IPS DF 6.9 (cell line): ENCODE results near the gene ITGB3.
"Not testable (repeated sequence)": the region's sequence is repeated elsewhere in the genome, so short reads cannot be mapped to it uniquely, and the experiment has no call there.

Source experiments
- DNase-seq: peaks from one replicate; pipeline ENCODE4 v3.0.0-alpha.2; 2013; ENCODE audit warnings: low read depth, low spot score
- H3K27ac ChIP-seq: one replicate; pipeline ENCODE4 v1.5.1; 2013; ENCODE audit warnings: low read length, control low read depth
- H3K27me3 ChIP-seq: 2 replicates; pipeline ENCODE4 v1.6.1; 2013; ENCODE audit warnings: mild to moderate bottlenecking, low read length; ENCODE audit not compliant: control insufficient read depth, insufficient read depth
- H3K36me3 ChIP-seq: 2 replicates; pipeline ENCODE4 v1.6.1; 2013; ENCODE audit warnings: low read length; ENCODE audit not compliant: control insufficient read depth, insufficient read depth
- H3K4me1 ChIP-seq: 2 replicates; pipeline ENCODE4 v1.6.1; 2013; ENCODE audit warnings: low read length; ENCODE audit not compliant: control insufficient read depth, insufficient read depth
- H3K4me3 ChIP-seq: 2 replicates; pipeline ENCODE4 v1.5.1; 2013; ENCODE audit warnings: mild to moderate bottlenecking, low read length
- H3K9me3 ChIP-seq: 2 replicates; pipeline ENCODE4 v1.6.1; 2013; ENCODE audit warnings: low read length, inconsistent platforms; ENCODE audit not compliant: control insufficient read depth, insufficient read depth
- WGBS: extraction: QIAGEN DNeasy Blood & Tissue Kit; methylation state at CpG from one replicate; pipeline ENCODE4 v1.1.7; 2013; ENCODE audit warnings: mixed read lengths, missing lambda C conversion rate; ENCODE audit not compliant: insufficient read length, insufficient coverage; 5-methylcytosine and 5-hydroxymethylcytosine counted together

The ITGB3 gene

DNA sequence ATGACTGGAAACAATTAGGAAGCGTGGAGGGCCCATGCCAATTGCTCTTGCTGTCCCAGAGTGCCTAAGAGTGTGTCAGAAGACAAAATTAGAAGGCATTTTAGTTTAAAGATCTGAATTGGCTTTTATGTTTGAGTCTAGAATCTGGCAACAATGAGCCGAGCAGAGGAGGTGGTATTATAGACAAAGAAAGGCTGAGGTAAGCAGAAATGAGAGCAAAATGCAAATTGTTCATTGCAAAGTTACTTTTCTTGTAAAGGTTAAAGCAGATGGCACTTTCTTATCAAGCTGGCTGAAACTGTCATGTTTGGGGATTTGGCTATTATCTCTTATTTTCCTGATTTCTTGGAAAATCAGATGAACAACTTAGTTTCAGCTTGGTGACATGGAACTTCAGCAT is 41.2 kb upstream of the ITGB3 start:
- WGBS: no CpG with 5 or more reads among the region's 2 CpGs
- H3K36me3 ChIP-seq: no peaks in the 10 kb centered on the region
- no peaks in the 10 kb centered on the region for H3K9me3 ChIP-seq
- H3K27ac ChIP-seq: no peak overlapping the region
- DNase-seq: no peak
- H3K4me3 ChIP-seq: no peak overlapping the region
- H3K27me3 ChIP-seq: no peaks in the 10 kb centered on the region
- no peaks in the 10 kb centered on the region for H3K4me1 ChIP-seq

DNA sequence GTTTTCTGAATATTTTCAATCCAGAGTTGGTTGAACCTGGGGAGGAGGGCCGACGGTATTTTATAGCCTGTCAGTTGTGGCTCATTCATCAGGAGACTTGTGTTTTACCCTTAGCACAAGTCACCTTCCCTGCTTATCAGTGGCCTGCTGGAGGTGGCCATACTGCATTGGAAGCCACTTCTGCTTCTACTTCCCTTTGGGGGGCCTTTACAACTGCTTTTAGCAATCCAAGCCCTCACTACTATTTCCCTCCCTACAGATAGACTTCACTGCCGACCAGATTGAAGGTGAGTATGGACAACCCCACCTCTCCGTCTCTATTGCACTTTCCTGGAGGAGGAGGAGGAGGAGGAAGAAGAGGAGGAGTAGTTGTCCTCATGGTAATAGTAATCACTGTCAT is 40.1 kb upstream of the ITGB3 start:
- DNase-seq: no peak
- Histone ChIP-seq H3K4me1 (no peaks in the 10 kb centered on the region), H3K27ac (no peak overlapping the region), H3K4me3 (no peak overlapping the region), H3K36me3 (no peaks in the 10 kb centered on the region), H3K27me3 (no peaks in the 10 kb centered on the region), H3K9me3 (no peaks in the 10 kb centered on the region)
- WGBS: no CpG with 5 or more reads among the region's 4 CpGs

GRCh38 chr17:47214931-47215330 is 38.7 kb upstream of the ITGB3 start:
- Histone ChIP-seq H3K4me1 (no peaks in the 10 kb centered on the region), H3K27ac (no peak overlapping the region), H3K27me3 (no peaks in the 10 kb centered on the region), H3K36me3 (no peaks in the 10 kb centered on the region), H3K4me3 (no peak overlapping the region), H3K9me3 (no peaks in the 10 kb centered on the region)
- no peak for DNase-seq
- WGBS: no CpG with 5 or more reads among the region's 3 CpGs

DNA sequence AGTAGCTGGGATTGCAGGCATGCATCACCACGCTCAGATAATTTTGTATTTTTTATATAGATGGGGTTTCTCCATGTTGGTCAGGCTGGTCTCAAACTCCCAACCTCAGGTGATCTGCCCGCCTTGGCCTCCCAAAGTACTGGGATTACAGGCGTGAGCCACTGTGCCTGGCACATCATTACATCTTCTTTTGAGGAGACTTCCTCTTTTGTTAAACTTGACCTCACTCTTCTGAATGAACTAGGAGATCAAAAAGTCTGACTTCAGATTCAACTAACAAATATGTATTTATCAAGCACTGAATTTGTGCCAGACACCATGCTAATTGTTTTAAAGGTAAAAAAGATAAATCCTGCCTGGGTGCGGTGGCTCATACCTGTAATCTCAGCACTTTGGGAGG is 36.8 kb upstream of the ITGB3 start:
- WGBS: no CpG with 5 or more reads among the region's 4 CpGs
- DNase-seq, H3K27me3 ChIP-seq, H3K27ac ChIP-seq, H3K4me3 ChIP-seq, H3K9me3 ChIP-seq, H3K36me3 ChIP-seq, H3K4me1 ChIP-seq: not testable (repeated sequence)

GRCh38 chr17:47217279-47217678 is 36.3 kb upstream of the ITGB3 start:
- not testable (repeated sequence) for H3K27me3 ChIP-seq, H3K4me1 ChIP-seq, H3K27ac ChIP-seq, H3K4me3 ChIP-seq, H3K9me3 ChIP-seq, H3K36me3 ChIP-seq, DNase-seq
- no CpG with 5 or more reads among the region's 2 CpGs for WGBS

- Histone ChIP-seq H3K27me3 (no peaks in the 10 kb centered on the region), H3K9me3 (no peaks in the 10 kb centered on the region), H3K36me3 (no peaks in the 10 kb centered on the region), H3K4me3 (no peak overlapping the region), H3K27ac (no peak overlapping the region), H3K4me1 (peaks cover 2% of the 10 kb centered on the region; the same call in 1 of the 2 replicates)
- no peak for DNase-seq
- no CpG with 5 or more reads among the region's 6 CpGs for WGBS
These were observed 34.7 kb upstream of the ITGB3 start for GRCh38 chr17:47218896-47219430.

DNA sequence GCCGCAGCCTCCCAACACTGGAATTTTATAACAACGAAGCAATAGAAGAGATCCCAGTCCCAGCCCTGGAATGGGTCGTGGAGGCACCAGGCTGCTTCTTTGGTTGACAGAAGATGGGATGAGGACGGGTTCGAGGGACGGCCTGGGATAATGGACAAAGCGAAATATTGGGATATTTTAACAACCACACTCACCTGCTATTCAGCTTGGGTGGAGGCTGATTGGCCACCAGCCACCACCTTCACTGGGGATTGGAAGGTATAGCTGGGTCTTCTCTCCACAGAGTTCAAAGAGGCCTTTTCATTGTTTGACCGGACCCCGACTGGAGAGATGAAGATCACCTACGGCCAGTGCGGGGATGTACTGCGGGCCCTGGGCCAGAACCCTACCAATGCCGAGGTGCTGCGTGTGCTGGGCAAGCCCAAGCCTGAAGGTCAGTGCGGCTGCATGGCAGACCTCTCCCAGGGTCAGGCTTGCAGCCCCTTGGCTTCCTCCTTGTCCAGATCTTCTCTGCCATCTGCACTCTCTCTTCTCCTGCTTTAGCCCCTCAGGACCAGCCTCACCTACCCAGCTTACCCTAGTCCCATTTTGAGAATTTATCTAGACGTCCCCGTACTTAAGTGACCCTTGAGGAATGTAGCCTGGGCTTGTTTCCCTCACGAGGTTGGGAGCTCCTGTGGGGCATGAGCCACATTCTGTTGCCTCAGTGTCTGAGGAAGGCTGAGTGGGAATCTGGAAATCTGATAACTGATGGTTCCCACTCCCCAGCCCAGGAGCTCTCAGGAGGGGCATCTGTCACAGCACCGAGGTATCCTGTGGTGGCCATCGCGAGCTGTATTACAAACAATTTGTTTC is 33.8 kb upstream of the ITGB3 start:
- Histone ChIP-seq H3K27me3 (no peaks in the 10 kb centered on the region), H3K36me3 (no peaks in the 10 kb centered on the region), H3K27ac (no peak overlapping the region), H3K4me3 (no peak overlapping the region), H3K4me1 (peaks cover 2% of the 10 kb centered on the region; the same call in 1 of the 2 replicates), H3K9me3 (no peaks in the 10 kb centered on the region)
- no peak for DNase-seq
- no CpG with 5 or more reads among the region's 21 CpGs for WGBS

DNA sequence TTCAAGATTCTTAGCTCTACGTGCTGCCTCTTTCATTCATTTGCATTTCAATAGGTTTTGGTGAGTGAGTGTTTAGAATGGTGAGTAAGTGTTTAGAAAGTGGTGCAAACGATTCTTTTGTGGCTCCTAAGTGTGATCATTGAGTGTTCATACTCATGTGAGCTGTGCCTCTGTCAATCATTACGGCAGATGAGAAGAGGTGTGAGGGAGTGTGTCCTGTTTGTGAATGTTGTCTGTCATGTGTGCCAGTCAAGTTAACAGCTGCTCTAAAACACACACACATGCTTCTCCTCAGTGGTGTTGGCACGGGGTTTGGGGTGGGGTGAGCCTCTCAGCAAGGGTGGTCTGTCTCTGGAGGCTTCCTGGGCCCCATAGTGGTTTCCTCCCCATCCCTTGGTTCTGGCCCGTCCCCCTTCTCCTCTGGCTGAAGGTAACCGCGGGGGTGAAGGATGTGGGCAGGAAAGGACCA is 33.1 kb upstream of the ITGB3 start:
- WGBS: no CpG with 5 or more reads among the region's 7 CpGs
- DNase-seq: no peak
- Histone ChIP-seq H3K27ac (no peak overlapping the region), H3K36me3 (no peaks in the 10 kb centered on the region), H3K4me1 (peaks cover 2% of the 10 kb centered on the region; the same call in 1 of the 2 replicates), H3K9me3 (no peaks in the 10 kb centered on the region), H3K27me3 (no peaks in the 10 kb centered on the region), H3K4me3 (no peak overlapping the region)

GRCh38 chr17:47221154-47221553 is 32.5 kb upstream of the ITGB3 start:
- WGBS: no CpG with 5 or more reads among the region's 6 CpGs

DNA sequence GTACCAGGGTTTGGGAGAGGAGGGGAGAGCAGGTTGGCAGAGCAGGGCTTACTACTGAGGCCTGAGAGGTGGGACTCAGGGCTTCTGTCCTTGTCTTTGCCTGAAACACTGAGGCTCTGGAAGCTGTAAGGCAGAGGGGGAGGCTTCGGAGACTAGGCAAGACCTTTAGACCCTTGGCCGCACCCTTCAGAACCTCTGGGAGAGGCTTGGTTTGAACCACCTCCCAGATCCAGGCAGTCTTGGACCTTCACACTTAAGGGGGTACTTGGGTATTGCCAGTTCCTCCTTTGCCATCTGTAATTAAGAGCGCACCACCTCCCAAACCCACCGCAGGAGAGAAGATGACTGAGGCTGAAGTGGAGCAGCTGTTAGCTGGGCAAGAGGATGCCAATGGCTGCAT is 31.6 kb upstream of the ITGB3 start:
- no peaks in the 10 kb centered on the region for H3K36me3 ChIP-seq
- H3K27ac ChIP-seq: no peak overlapping the region
- no peaks in the 10 kb centered on the region for H3K9me3 ChIP-seq
- WGBS: no CpG with 5 or more reads among the region's 4 CpGs
- no peak for DNase-seq
- no peak overlapping the region for H3K4me3 ChIP-seq
- H3K4me1 ChIP-seq: peaks cover 2% of the 10 kb centered on the region; the same call in 1 of the 2 replicates
- no peaks in the 10 kb centered on the region for H3K27me3 ChIP-seq

More at GRCh38 chr17:47221154-47221553, 32.5 kb upstream of the ITGB3 start:
- no peak for DNase-seq
- Histone ChIP-seq H3K4me3 (no peak overlapping the region), H3K36me3 (no peaks in the 10 kb centered on the region), H3K27ac (no peak overlapping the region), H3K9me3 (no peaks in the 10 kb centered on the region), H3K27me3 (no peaks in the 10 kb centered on the region), H3K4me1 (peaks cover 2% of the 10 kb centered on the region; the same call in 1 of the 2 replicates)
